D341Med (cell line): ENCODE measurements around the gene AKAP13.
"Not testable (repeated sequence)": the region's sequence is repeated elsewhere in the genome, so short reads cannot be mapped to it uniquely, and the experiment has no call there.

Source experiments
- DNase-seq: peaks from one replicate; pipeline ENCODE4 v3.0.0; 2012; ENCODE audit warnings: low spot score

AKAP13 gene, protein sequence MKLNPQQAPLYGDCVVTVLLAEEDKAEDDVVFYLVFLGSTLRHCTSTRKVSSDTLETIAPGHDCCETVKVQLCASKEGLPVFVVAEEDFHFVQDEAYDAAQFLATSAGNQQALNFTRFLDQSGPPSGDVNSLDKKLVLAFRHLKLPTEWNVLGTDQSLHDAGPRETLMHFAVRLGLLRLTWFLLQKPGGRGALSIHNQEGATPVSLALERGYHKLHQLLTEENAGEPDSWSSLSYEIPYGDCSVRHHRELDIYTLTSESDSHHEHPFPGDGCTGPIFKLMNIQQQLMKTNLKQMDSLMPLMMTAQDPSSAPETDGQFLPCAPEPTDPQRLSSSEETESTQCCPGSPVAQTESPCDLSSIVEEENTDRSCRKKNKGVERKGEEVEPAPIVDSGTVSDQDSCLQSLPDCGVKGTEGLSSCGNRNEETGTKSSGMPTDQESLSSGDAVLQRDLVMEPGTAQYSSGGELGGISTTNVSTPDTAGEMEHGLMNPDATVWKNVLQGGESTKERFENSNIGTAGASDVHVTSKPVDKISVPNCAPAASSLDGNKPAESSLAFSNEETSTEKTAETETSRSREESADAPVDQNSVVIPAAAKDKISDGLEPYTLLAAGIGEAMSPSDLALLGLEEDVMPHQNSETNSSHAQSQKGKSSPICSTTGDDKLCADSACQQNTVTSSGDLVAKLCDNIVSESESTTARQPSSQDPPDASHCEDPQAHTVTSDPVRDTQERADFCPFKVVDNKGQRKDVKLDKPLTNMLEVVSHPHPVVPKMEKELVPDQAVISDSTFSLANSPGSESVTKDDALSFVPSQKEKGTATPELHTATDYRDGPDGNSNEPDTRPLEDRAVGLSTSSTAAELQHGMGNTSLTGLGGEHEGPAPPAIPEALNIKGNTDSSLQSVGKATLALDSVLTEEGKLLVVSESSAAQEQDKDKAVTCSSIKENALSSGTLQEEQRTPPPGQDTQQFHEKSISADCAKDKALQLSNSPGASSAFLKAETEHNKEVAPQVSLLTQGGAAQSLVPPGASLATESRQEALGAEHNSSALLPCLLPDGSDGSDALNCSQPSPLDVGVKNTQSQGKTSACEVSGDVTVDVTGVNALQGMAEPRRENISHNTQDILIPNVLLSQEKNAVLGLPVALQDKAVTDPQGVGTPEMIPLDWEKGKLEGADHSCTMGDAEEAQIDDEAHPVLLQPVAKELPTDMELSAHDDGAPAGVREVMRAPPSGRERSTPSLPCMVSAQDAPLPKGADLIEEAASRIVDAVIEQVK (N-terminal part only)

GRCh38 chr15:85380217-85380811 lies at the start of gene AKAP13:
Gene AKAP13 (plus strand): TSS chr15:85380603. CDS start chr15:85485721, 105,118 bp downstream.
- DNase-seq: peak; percentile 97

GRCh38 chr15:85330901-85331588 lies 49.4 kb upstream of the AKAP13 start:
- DNase-seq: peak; percentile 86

GRCh38 chr15:85331655-85332285 lies 48.6 kb upstream of the AKAP13 start:
- DNase-seq: no peak

- no peak for DNase-seq
Measured at GRCh38 chr15:85333132-85333831, 47.1 kb upstream of the AKAP13 start.

DNA sequence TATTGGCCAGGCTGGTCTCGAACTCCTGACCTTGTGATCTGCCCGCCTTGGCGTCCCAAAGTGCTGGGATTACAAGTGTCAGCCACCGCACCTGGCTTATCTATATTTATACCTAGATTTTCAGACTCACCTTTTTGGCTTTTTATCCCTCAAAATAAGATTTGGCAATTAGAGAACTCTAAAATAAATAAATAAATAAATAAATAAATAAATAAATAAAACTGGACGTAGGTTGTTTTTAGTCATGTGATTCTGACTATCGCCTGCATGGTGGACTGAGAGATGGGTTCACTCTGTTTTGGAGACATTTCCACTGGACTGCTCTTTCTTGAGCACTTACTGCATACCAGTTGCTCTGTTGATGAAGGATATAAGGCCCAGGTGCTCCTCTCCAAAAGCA lies 46.2 kb upstream of the AKAP13 start:
- DNase-seq: no peak

GRCh38 chr15:85335193-85335942 lies 45.0 kb upstream of the AKAP13 start:
- DNase-seq: no peak

DNA sequence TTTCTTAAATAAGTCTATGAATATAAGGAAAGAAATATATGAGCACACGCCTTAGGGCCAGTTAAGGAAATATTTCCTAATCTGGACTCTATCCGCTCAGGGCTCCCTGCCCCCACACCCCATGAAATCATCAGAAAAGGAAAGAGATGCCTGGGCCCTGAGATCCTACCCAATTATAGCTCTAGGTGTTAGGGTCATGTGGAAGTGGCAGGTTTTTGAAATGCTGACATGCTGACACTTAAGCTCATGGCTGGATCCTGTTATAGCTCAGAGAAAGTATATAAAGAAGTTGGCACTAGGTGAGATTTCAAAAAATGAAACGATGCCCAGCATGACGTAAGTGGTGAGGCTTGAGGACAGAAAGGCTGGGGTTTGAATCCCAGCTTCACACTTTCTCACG lies 43.5 kb upstream of the AKAP13 start:
- DNase-seq: no peak

- no peak for DNase-seq
Measured at GRCh38 chr15:85337425-85338074, 42.9 kb upstream of the AKAP13 start.

DNA sequence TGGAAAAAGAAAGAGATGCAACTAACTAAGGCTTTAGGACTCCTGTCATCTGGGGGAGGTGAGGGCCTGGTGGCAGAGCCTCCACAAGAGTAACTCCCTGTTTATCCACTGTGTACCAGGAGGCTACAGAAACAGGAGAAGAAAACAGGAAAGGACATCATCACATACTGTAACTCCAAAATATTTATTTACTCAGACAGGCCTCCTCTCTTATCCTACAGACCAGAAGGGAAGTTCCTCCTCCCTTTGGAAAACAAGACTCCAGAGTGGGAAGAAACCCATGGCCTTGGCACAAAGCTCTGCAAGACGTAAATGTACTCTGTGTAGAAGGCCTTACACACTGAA lies 40.1 kb upstream of the AKAP13 start:
- no peak for DNase-seq

DNA sequence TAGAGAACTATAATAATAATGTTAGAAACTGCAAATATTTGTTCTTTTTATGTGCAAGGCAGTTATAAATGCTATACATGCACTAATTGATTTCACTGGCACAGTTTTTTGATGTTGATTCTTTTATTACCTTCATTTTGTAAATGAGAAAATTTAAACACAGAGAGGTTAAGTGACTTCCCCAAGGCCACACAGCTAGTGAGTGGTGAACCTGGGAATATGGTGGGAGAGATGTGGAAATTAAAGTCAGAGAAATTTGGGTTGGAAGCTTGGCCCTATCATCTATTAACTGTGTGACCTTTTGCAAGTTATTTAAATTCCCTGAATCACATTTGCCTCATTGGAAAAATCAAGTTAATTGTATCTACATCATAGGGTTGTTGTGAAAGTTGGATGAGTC lies 39.6 kb upstream of the AKAP13 start:
- no peak for DNase-seq

DNA sequence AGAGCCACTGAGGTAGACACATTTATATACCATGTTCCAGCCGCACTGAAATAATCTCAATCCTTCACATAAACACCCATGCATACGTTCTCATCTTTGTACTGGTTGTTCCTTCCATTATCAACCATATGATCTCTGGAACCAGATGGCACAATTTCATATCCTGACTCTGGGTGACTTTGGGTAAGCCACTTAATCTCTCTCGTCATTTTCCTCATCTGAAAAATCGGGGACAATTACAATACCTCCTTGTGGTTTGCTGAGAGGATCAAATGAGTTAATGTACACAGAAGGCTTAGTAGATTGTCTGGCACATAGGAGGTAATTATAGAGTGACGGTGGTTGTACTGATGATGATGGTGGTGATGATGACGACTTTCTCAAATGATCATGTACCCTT lies 38.2 kb upstream of the AKAP13 start:
- not testable (repeated sequence) for DNase-seq

GRCh38 chr15:85343443-85343842 lies 37.0 kb upstream of the AKAP13 start:
- not testable (repeated sequence) for DNase-seq

- not testable (repeated sequence) for DNase-seq
Measured at GRCh38 chr15:85344241-85344640, 36.2 kb upstream of the AKAP13 start.

DNA sequence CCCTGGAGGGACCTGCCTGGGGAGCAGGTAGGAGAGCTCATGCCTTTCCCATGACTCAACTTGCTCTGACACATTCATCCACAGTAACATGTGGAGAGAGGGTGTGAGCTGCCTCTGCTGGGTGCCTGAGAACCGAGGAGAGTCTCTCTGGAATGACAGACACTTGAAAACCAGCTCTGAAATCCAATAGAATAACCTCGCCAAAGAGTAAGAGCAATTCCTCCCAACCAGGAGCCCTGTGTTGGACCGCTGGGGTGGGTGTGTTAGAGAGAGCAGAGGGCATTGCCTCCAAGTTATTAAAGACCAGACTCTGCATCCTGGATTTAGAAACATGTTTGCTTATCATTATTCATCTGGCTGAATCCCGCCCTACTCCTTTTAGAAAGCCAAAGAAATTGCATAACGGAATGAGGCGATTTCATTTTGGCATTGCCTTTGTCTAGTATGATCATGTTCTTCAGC lies 35.7 kb upstream of the AKAP13 start:
- DNase-seq: not testable (repeated sequence)

DNA sequence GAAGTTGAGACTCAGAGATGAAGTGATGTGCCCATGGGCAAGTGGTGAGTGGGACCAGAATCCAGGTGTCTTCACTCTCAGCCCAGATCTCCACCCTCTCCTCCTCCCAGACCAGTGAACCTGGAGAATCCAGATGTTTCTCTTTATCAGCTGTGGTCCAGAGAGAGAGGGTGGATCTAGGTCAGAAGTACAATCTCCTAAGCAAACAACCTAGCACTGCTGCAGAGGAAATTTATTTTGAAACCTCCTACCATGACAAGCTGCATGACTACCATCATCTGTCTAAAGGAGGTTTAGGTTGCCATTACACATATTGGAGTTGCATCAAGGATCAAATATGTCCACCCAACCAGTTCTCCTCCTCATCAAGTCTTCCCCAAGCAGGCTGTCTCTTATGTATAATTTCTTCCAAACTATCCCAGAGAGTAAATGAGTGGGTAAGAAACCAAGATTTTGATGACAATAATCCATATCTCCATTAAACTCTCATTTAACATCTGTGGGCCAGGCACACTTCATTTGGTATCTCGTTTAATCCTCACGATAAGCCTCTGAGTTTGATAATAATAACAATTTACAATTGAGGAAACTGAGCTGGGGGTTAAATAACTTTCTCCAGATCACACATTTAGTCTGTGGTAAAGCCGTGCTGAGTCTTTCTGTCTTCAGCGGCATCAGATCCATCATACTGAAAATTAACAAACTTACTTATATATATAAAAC lies 35.0 kb upstream of the AKAP13 start:
- not testable (repeated sequence) for DNase-seq

- not testable (repeated sequence) for DNase-seq
Measured at GRCh38 chr15:85346462-85347084, 33.8 kb upstream of the AKAP13 start.

- not testable (repeated sequence) for DNase-seq
Measured at GRCh38 chr15:85347264-85348047, 32.9 kb upstream of the AKAP13 start.
